ENCODE data around the gene CHCHD6. TPM values are rescaled to one million over a fixed set of nuclear protein-coding genes. Genes with fewer than 3 reads are reported as not detected.

The CHCHD6 gene
- total and polyA plus RNA-seq, 4 donors = 12.1 to 22.6 (median 17.5) TPM

DNA sequence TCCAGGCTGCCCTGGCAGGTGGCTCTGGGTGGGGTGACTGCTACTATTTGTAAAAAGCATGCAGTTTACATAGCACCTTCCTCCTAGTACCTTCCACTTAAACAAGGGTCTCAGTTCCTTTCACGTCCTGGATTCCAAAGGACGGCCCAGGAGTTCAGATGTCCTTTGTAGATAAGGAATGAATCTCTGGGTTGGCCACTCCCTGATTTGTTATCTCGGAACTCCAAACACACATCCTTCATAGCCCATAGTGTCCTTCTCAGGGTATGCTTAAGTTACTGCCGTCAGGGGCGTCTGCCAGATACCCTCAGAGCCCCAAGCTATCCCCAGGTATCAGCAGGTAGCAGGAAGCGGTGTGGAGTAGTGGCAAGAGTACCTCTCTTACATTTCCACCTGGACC is 177.8 kb downstream of the CHCHD6 start:
- WGBS, 2 donors = 80 to 89% methylated on average over 6 of the region's 6 CpGs
- H3K27me3 ChIP-seq (ENCODE audit: control insufficient read depth in 3 of 3, insufficient read depth in 3 of 3, low read length in 2 of 3) = no peaks in the 10 kb centered on the region
- H3K9me3 ChIP-seq (ENCODE audit: control insufficient read depth in 4 of 4, insufficient read depth in 3 of 4, low read length in 3 of 4) = no peaks in the 10 kb centered on the region
- TF ChIP-seq, protein P1, sequence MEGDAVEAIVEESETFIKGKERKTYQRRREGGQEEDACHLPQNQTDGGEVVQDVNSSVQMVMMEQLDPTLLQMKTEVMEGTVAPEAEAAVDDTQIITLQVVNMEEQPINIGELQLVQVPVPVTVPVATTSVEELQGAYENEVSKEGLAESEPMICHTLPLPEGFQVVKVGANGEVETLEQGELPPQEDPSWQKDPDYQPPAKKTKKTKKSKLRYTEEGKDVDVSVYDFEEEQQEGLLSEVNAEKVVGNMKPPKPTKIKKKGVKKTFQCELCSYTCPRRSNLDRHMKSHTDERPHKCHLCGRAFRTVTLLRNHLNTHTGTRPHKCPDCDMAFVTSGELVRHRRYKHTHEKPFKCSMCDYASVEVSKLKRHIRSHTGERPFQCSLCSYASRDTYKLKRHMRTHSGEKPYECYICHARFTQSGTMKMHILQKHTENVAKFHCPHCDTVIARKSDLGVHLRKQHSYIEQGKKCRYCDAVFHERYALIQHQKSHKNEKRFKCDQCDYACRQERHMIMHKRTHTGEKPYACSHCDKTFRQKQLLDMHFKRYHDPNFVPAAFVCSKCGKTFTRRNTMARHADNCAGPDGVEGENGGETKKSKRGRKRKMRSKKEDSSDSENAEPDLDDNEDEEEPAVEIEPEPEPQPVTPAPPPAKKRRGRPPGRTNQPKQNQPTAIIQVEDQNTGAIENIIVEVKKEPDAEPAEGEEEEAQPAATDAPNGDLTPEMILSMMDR (IDR thresholded peaks at IDR 0.05; ENCODE audit: control extremely low read depth, extremely low read depth) = no peak
- no peak for ATAC-seq (ENCODE audit: insufficient read depth, low FRiP score)
- no peak for DNase-seq
- H3K4me1 ChIP-seq (ENCODE audit: control insufficient read depth in 5 of 5, insufficient read depth in 5 of 5, low read length in 5 of 5) = peaks cover 0 to 4% (median 3%) of the 10 kb centered on the region in 5 donors
- H3K9ac ChIP-seq (ENCODE audit: insufficient read depth in 1 of 2, low read length in 2 of 2) = no peak overlapping the region
- no peak overlapping the region for H3K27ac ChIP-seq (ENCODE audit: low read depth in 1 of 2, low read length in 1 of 2)
- no peaks in the 10 kb centered on the region for H3K36me3 ChIP-seq (ENCODE audit: control insufficient read depth in 4 of 4, insufficient read depth in 4 of 4, low read length in 4 of 4)
- H3K4me3 ChIP-seq = no peak overlapping the region

DNA sequence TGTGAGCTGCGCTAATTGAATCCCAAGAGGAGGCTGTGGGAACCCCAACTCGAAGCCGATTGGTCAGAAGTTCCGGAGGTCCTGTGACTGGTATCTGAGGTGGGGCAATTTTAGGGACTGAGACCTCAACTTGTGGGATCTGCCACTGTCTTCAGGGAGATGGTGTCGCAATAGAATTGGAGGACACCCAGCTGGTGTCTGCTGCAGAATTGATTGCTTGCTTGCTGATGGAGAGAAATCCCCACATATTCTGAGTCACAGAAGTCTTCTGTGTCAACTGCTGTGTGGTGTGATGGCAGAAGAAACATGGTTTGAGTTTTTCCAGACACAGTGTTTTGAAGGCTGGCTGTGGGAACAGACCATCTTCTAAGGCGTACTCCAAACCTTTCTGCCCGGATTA is 179.2 kb downstream of the CHCHD6 start:
- Histone ChIP-seq H3K9me3 (ENCODE audit: control insufficient read depth in 4 of 4, insufficient read depth in 3 of 4, low read length in 3 of 4) (no peaks in the 10 kb centered on the region), H3K4me1 (ENCODE audit: control insufficient read depth in 5 of 5, insufficient read depth in 5 of 5, low read length in 5 of 5) (peaks cover 0 to 7% (median 3%) of the 10 kb centered on the region in 5 donors), H3K4me3 (no peak overlapping the region), H3K36me3 (ENCODE audit: control insufficient read depth in 4 of 4, insufficient read depth in 4 of 4, low read length in 4 of 4) (no peaks in the 10 kb centered on the region), H3K27me3 (ENCODE audit: control insufficient read depth in 3 of 3, insufficient read depth in 3 of 3, low read length in 2 of 3) (no peaks in the 10 kb centered on the region), H3K27ac (ENCODE audit: low read depth in 1 of 2, low read length in 1 of 2) (no peak overlapping the region), H3K9ac (ENCODE audit: insufficient read depth in 1 of 2, low read length in 2 of 2) (no peak overlapping the region)
- TF ChIP-seq, protein P1 (IDR thresholded peaks at IDR 0.05; ENCODE audit: control extremely low read depth, extremely low read depth) = no peak
- ATAC-seq (ENCODE audit: insufficient read depth, low FRiP score) (no peak), DNase-seq (peak in 1 of 3 donors; percentile 44)
- WGBS, 2 donors = 93 to 96% methylated on average over 7 of the region's 7 CpGs

DNA sequence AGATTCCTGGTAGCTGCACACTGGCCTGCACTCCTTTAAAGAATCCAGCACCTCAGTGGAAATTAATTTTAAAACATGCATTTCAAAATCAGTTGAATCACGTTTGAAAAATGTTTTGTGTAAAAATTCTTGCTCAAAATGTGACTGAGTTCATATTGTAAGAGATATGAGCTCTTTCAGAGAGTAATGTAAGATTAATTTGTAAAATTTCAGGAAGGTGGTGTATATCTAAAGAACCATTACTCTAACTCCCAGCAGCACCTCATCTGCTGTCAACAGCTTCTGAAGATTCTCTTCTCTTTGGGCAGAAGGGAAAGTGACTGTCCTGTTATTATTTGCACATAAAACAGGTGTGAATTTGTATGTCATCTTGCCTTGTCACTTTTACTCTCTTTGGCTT is 181.4 kb downstream of the CHCHD6 start:
- no peak for DNase-seq
- H3K9me3 ChIP-seq (ENCODE audit: control insufficient read depth in 4 of 4, insufficient read depth in 3 of 4, low read length in 3 of 4) = no peaks in the 10 kb centered on the region
- H3K36me3 ChIP-seq (ENCODE audit: control insufficient read depth in 4 of 4, insufficient read depth in 4 of 4, low read length in 4 of 4) = no peaks in the 10 kb centered on the region
- H3K4me1 ChIP-seq (ENCODE audit: control insufficient read depth in 5 of 5, insufficient read depth in 5 of 5, low read length in 5 of 5) = peaks cover 0 to 7% (median 3%) of the 10 kb centered on the region in 5 donors
- no peaks in the 10 kb centered on the region for H3K27me3 ChIP-seq (ENCODE audit: control insufficient read depth in 3 of 3, insufficient read depth in 3 of 3, low read length in 2 of 3)
- no peak for ATAC-seq (ENCODE audit: insufficient read depth, low FRiP score)
- no peak overlapping the region for H3K4me3 ChIP-seq
- TF ChIP-seq, protein P1 (IDR thresholded peaks at IDR 0.05; ENCODE audit: control extremely low read depth, extremely low read depth) = no peak
- no peak overlapping the region for H3K9ac ChIP-seq (ENCODE audit: insufficient read depth in 1 of 2, low read length in 2 of 2)
- H3K27ac ChIP-seq (ENCODE audit: low read depth in 1 of 2, low read length in 1 of 2) = no peak overlapping the region
- WGBS, 2 donors = 68 to 81% methylated on average over 1 of the region's 1 CpG

DNA sequence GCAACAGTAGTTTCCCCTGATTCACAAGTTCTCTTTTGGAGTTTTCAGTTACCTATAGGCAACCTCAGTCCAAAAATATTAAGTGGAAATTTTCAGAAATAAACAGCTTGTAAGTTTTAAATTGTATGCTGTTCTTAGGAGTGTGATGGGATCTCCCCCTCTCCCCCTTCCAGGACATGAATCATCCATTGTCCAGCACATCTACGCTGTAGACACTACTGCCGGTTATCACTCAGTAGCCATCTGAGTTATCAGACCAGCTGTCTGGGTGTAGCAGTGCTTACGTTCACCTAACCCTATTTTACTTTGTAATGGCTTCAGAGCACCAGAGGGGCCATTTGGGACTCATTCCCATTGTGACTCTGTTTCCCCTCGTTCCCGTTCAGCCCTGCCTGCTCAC is 182.2 kb downstream of the CHCHD6 start:
- TF ChIP-seq, protein P1 (IDR thresholded peaks at IDR 0.05; ENCODE audit: control extremely low read depth, extremely low read depth) = no peak
- WGBS, 2 donors = 83 to 86% methylated on average over 5 of the region's 5 CpGs
- H3K9me3 ChIP-seq (ENCODE audit: control insufficient read depth in 4 of 4, insufficient read depth in 3 of 4, low read length in 3 of 4) = no peaks in the 10 kb centered on the region
- no peak overlapping the region for H3K27ac ChIP-seq (ENCODE audit: low read depth in 1 of 2, low read length in 1 of 2)
- DNase-seq (no peak), ATAC-seq (ENCODE audit: insufficient read depth, low FRiP score) (no peak)
- no peak overlapping the region for H3K9ac ChIP-seq (ENCODE audit: insufficient read depth in 1 of 2, low read length in 2 of 2)
- H3K4me1 ChIP-seq (ENCODE audit: control insufficient read depth in 5 of 5, insufficient read depth in 5 of 5, low read length in 5 of 5) = peaks cover 0 to 7% (median 3%) of the 10 kb centered on the region in 5 donors
- no peaks in the 10 kb centered on the region for H3K27me3 ChIP-seq (ENCODE audit: control insufficient read depth in 3 of 3, insufficient read depth in 3 of 3, low read length in 2 of 3)
- H3K36me3 ChIP-seq (ENCODE audit: control insufficient read depth in 4 of 4, insufficient read depth in 4 of 4, low read length in 4 of 4) = no peaks in the 10 kb centered on the region
- no peak overlapping the region for H3K4me3 ChIP-seq
